ENCODE measurements around the gene STIM2.
"Not testable (repeated sequence)": the region's sequence is repeated elsewhere in the genome, so short reads cannot be mapped to it uniquely, and the experiment has no call there.

The STIM2 gene

GRCh38 chr4:27024805-27025204, 164.2 kb downstream of the STIM2 start:
- no peaks in the 10 kb centered on the region for H3K9me3 ChIP-seq (ENCODE audit: insufficient read depth, low read depth, low read length)
- no peak overlapping the region for H3K4me2 ChIP-seq (ENCODE audit: low read length)
- WGBS (ENCODE audit: extremely low coverage, insufficient coverage, insufficient read length), result no CpG with 5 or more reads among the region's 2 CpGs
- no peaks in the 10 kb centered on the region for H3K79me1 ChIP-seq (ENCODE audit: low read length)
- no peak overlapping the region for H3K27ac ChIP-seq (ENCODE audit: low read depth, low read length)
- H2BK120ac ChIP-seq (ENCODE audit: insufficient read depth, low read length, poor library complexity), result no peak overlapping the region
- no peak overlapping the region for H4K12ac ChIP-seq (ENCODE audit: low read depth, low read length)
- peaks cover 2 to 4% of the 10 kb centered on the region in 2 experiments for H3K36me3 ChIP-seq (ENCODE audit: control insufficient read depth in 1 of 2, insufficient read depth in 2 of 2, low read length in 2 of 2)
- H3K18ac ChIP-seq (ENCODE audit: low read length), result no peak overlapping the region
- no peak overlapping the region for H3K9ac ChIP-seq (ENCODE audit: low read length)
- H4K8ac ChIP-seq (ENCODE audit: low read depth, low read length), result no peak overlapping the region
- no peak overlapping the region for H2AK5ac ChIP-seq (ENCODE audit: low read length)
- H2AFZ ChIP-seq (ENCODE audit: insufficient read depth, low read length, poor library complexity), result no peak overlapping the region
- H4K91ac ChIP-seq (ENCODE audit: low read depth, low read length), result no peak overlapping the region
- H3K4me1 ChIP-seq (ENCODE audit: control insufficient read depth in 1 of 2, insufficient read depth in 2 of 2, low read length in 2 of 2), result no peaks in the 10 kb centered on the region
- H3K4ac ChIP-seq (ENCODE audit: low read depth, low read length), result no peak overlapping the region
- no peak overlapping the region for H3K23ac ChIP-seq (ENCODE audit: low read length)
- H2BK12ac ChIP-seq (ENCODE audit: low read length), result no peak overlapping the region
- H3K79me2 ChIP-seq (ENCODE audit: control insufficient read depth, insufficient read depth, low read length, poor library complexity), result no peaks in the 10 kb centered on the region
- no peak overlapping the region for H3K4me3 ChIP-seq (ENCODE audit: low read depth, low read length)
- DNase-seq, result no peak
- H3K14ac ChIP-seq (ENCODE audit: low read length), result no peak overlapping the region
- no peak overlapping the region for H2BK5ac ChIP-seq (ENCODE audit: low read depth, low read length, poor library complexity)
- no peaks in the 10 kb centered on the region for H3K27me3 ChIP-seq (ENCODE audit: insufficient read depth, low read length)

- no peak overlapping the region for H2BK5ac ChIP-seq (ENCODE audit: low read depth, low read length, poor library complexity)
- H4K12ac ChIP-seq (ENCODE audit: low read depth, low read length), result no peak overlapping the region
- no peak overlapping the region for H3K27ac ChIP-seq (ENCODE audit: low read depth, low read length)
- H3K23ac ChIP-seq (ENCODE audit: low read length), result no peak overlapping the region
- H3K27me3 ChIP-seq (ENCODE audit: insufficient read depth, low read length), result no peaks in the 10 kb centered on the region
- H3K9ac ChIP-seq (ENCODE audit: low read length), result no peak overlapping the region
- no peak for DNase-seq
- H2AK5ac ChIP-seq (ENCODE audit: low read length), result no peak overlapping the region
- H2BK120ac ChIP-seq (ENCODE audit: insufficient read depth, low read length, poor library complexity), result no peak overlapping the region
- H3K36me3 ChIP-seq (ENCODE audit: control insufficient read depth in 1 of 2, insufficient read depth in 2 of 2, low read length in 2 of 2), result peaks cover 2 to 3% of the 10 kb centered on the region in 2 experiments
- H2BK12ac ChIP-seq (ENCODE audit: low read length), result no peak overlapping the region
- no peak overlapping the region for H3K4me3 ChIP-seq (ENCODE audit: low read depth, low read length)
- H3K9me3 ChIP-seq (ENCODE audit: insufficient read depth, low read depth, low read length), result no peaks in the 10 kb centered on the region
- no peaks in the 10 kb centered on the region for H3K4me1 ChIP-seq (ENCODE audit: control insufficient read depth in 1 of 2, insufficient read depth in 2 of 2, low read length in 2 of 2)
- no peak overlapping the region for H3K14ac ChIP-seq (ENCODE audit: low read length)
- no CpG with 5 or more reads among the region's 2 CpGs for WGBS (ENCODE audit: extremely low coverage, insufficient coverage, insufficient read length)
- H4K8ac ChIP-seq (ENCODE audit: low read depth, low read length), result no peak overlapping the region
- H3K4ac ChIP-seq (ENCODE audit: low read depth, low read length), result no peak overlapping the region
- no peak overlapping the region for H3K18ac ChIP-seq (ENCODE audit: low read length)
- H3K79me2 ChIP-seq (ENCODE audit: control insufficient read depth, insufficient read depth, low read length, poor library complexity), result no peaks in the 10 kb centered on the region
- H3K79me1 ChIP-seq (ENCODE audit: low read length), result no peaks in the 10 kb centered on the region
- no peak overlapping the region for H2AFZ ChIP-seq (ENCODE audit: insufficient read depth, low read length, poor library complexity)
- no peak overlapping the region for H3K4me2 ChIP-seq (ENCODE audit: low read length)
- H4K91ac ChIP-seq (ENCODE audit: low read depth, low read length), result no peak overlapping the region
Measured at GRCh38 chr4:27027428-27027827, 166.8 kb downstream of the STIM2 start.

GRCh38 chr4:27035127-27035526, 174.5 kb downstream of the STIM2 start:
- H3K36me3 ChIP-seq (ENCODE audit: control insufficient read depth in 1 of 2, insufficient read depth in 2 of 2, low read length in 2 of 2); H3K9ac ChIP-seq (ENCODE audit: low read length); H3K4me2 ChIP-seq (ENCODE audit: low read length); H3K79me2 ChIP-seq (ENCODE audit: control insufficient read depth, insufficient read depth, low read length, poor library complexity); H3K18ac ChIP-seq (ENCODE audit: low read length); H2AK5ac ChIP-seq (ENCODE audit: low read length); H3K4me3 ChIP-seq (ENCODE audit: low read depth, low read length); H4K12ac ChIP-seq (ENCODE audit: low read depth, low read length); DNase-seq; H3K4me1 ChIP-seq (ENCODE audit: control insufficient read depth in 1 of 2, insufficient read depth in 2 of 2, low read length in 2 of 2); H2AFZ ChIP-seq (ENCODE audit: insufficient read depth, low read length, poor library complexity); H3K14ac ChIP-seq (ENCODE audit: low read length); H4K8ac ChIP-seq (ENCODE audit: low read depth, low read length); H3K27ac ChIP-seq (ENCODE audit: low read depth, low read length); H2BK120ac ChIP-seq (ENCODE audit: insufficient read depth, low read length, poor library complexity); H4K91ac ChIP-seq (ENCODE audit: low read depth, low read length); H2BK12ac ChIP-seq (ENCODE audit: low read length); H3K27me3 ChIP-seq (ENCODE audit: insufficient read depth, low read length); H3K79me1 ChIP-seq (ENCODE audit: low read length); H3K4ac ChIP-seq (ENCODE audit: low read depth, low read length); H3K9me3 ChIP-seq (ENCODE audit: insufficient read depth, low read depth, low read length); H2BK5ac ChIP-seq (ENCODE audit: low read depth, low read length, poor library complexity); H3K23ac ChIP-seq (ENCODE audit: low read length): not testable (repeated sequence)
- WGBS (ENCODE audit: extremely low coverage, insufficient coverage, insufficient read length), result no CpG with 5 or more reads among the region's 3 CpGs

- DNase-seq, result no peak
- H3K4me3 ChIP-seq (ENCODE audit: low read depth, low read length), result no peak overlapping the region
- WGBS (ENCODE audit: extremely low coverage, insufficient coverage, insufficient read length), result no CpG with 5 or more reads among the region's 6 CpGs
- H3K4me2 ChIP-seq (ENCODE audit: low read length), result no peak overlapping the region
- peak overlapping the region; percentile 19 for H4K8ac ChIP-seq (ENCODE audit: low read depth, low read length)
- H4K12ac ChIP-seq (ENCODE audit: low read depth, low read length), result peak overlapping the region; percentile 70
- no peak overlapping the region for H4K91ac ChIP-seq (ENCODE audit: low read depth, low read length)
- no peak overlapping the region for H3K14ac ChIP-seq (ENCODE audit: low read length)
- H3K36me3 ChIP-seq (ENCODE audit: control insufficient read depth in 1 of 2, insufficient read depth in 2 of 2, low read length in 2 of 2), result no peaks in the 10 kb centered on the region
- H3K18ac ChIP-seq (ENCODE audit: low read length), result no peak overlapping the region
- no peak overlapping the region for H2BK120ac ChIP-seq (ENCODE audit: insufficient read depth, low read length, poor library complexity)
- H3K27ac ChIP-seq (ENCODE audit: low read depth, low read length), result no peak overlapping the region
- no peak overlapping the region for H2BK5ac ChIP-seq (ENCODE audit: low read depth, low read length, poor library complexity)
- no peak overlapping the region for H3K4ac ChIP-seq (ENCODE audit: low read depth, low read length)
- H2AFZ ChIP-seq (ENCODE audit: insufficient read depth, low read length, poor library complexity), result no peak overlapping the region
- H3K79me1 ChIP-seq (ENCODE audit: low read length), result no peaks in the 10 kb centered on the region
- no peaks in the 10 kb centered on the region for H3K79me2 ChIP-seq (ENCODE audit: control insufficient read depth, insufficient read depth, low read length, poor library complexity)
- no peaks in the 10 kb centered on the region for H3K9me3 ChIP-seq (ENCODE audit: insufficient read depth, low read depth, low read length)
- H3K9ac ChIP-seq (ENCODE audit: low read length), result no peak overlapping the region
- H2AK5ac ChIP-seq (ENCODE audit: low read length), result no peak overlapping the region
- no peaks in the 10 kb centered on the region for H3K27me3 ChIP-seq (ENCODE audit: insufficient read depth, low read length)
- no peaks in the 10 kb centered on the region for H3K4me1 ChIP-seq (ENCODE audit: control insufficient read depth in 1 of 2, insufficient read depth in 2 of 2, low read length in 2 of 2)
- no peak overlapping the region for H2BK12ac ChIP-seq (ENCODE audit: low read length)
- H3K23ac ChIP-seq (ENCODE audit: low read length), result no peak overlapping the region
Measured at GRCh38 chr4:27040356-27040755, 179.7 kb downstream of the STIM2 start.
